Osteoblast (primary cell): ENCODE data around the gene PARD3. TPM values are rescaled to one million over a fixed set of nuclear protein-coding genes. Genes with fewer than 3 reads are reported as not detected.
"Not testable (repeated sequence)": the region's sequence is repeated elsewhere in the genome, so short reads cannot be mapped to it uniquely, and the experiment has no call there.

ENCODE experiments used
- DNase-seq: peaks from one replicate; pipeline ENCODE4 v3.0.0; 2011; ENCODE audit warnings: low spot score, mixed read lengths; ENCODE audit not compliant: insufficient read length; ENCODE audit errors: missing footprints
- H2AFZ ChIP-seq: 2 replicates; pipeline ENCODE4 v1.6.0; 2011; ENCODE audit warnings: mild to moderate bottlenecking, low read length
- H3K27ac ChIP-seq: 2 replicates; pipeline ENCODE4 v1.5.1; 2011; ENCODE audit warnings: mild to moderate bottlenecking, low read depth, low read length, moderate library complexity
- H3K27me3 ChIP-seq: 2 replicates; pipeline ENCODE4 v1.6.0; 2012; ENCODE audit warnings: mild to moderate bottlenecking, control low read depth, inconsistent platforms, low read length, moderate library complexity; ENCODE audit not compliant: insufficient read depth
- H3K36me3 ChIP-seq: 2 replicates; pipeline ENCODE4 v1.5.1; 2011; ENCODE audit warnings: mild to moderate bottlenecking, low read length, control low read depth, moderate library complexity; ENCODE audit not compliant: insufficient read depth
- H3K4me1 ChIP-seq: 2 replicates; pipeline ENCODE4 v1.5.1; 2011; ENCODE audit warnings: mild to moderate bottlenecking, low read length, control low read depth, moderate library complexity; ENCODE audit not compliant: insufficient read depth
- H3K4me2 ChIP-seq: 2 replicates; pipeline ENCODE4 v1.6.0; 2011; ENCODE audit warnings: mild to moderate bottlenecking, low read length; ENCODE audit not compliant: insufficient read depth
- H3K4me3 ChIP-seq: fragments of 200-600 bp; sonication (generic); 3 replicates; pipeline ENCODE4 v1.5.1; 2012; ENCODE audit warnings: mild to moderate bottlenecking, low read length, inconsistent platforms; ENCODE audit not compliant: insufficient read depth
- H3K79me2 ChIP-seq: 2 replicates; pipeline ENCODE4 v1.6.0; 2012; ENCODE audit warnings: mild to moderate bottlenecking, low read length, control low read depth, inconsistent platforms; ENCODE audit not compliant: insufficient read depth
- H3K9me3 ChIP-seq: 2 replicates; pipeline ENCODE4 v1.5.1; 2011; ENCODE audit warnings: low read depth, low read length, control low read depth
- H4K20me1 ChIP-seq: 2 replicates; pipeline ENCODE4 v1.6.0; 2012; ENCODE audit warnings: mild to moderate bottlenecking, low read length, control low read depth; ENCODE audit not compliant: insufficient read depth
- total RNA-seq: library from RNA; depleted of rRNA; stranded (reverse); fragments of >200 nt; gene quantifications from 2 replicates; pipeline ENCODE4 v1.2.3, GENCODE V29; 2012
- TF ChIP-seq, protein P1 (sequence below): IDR thresholded peaks from 2 replicates; pipeline ENCODE4 v1.5.1; 2011; ENCODE audit warnings: mild to moderate bottlenecking, low read depth, low read length, moderate library complexity; ENCODE audit errors: extremely low read depth

PARD3 gene
- total RNA-seq, 1 donor: 71.7 TPM

DNA sequence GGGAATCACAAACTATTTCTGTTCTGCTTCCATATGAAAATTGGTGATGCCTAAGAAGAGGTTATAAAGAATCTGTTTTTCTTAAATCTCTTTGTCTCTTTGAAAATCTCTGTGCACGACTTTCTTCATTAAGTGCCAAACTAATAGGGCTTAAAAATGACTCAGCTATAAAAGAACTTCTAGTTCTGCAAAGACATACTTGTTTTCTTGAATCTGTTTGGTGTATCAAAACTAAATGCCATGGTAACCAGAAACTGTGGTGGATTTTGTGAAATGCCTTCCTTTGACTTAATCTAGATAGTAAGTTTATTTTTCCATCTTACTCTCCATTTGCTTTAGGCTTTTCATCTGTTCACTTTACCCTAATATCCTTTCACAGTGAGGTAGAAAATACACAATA lies 417.8 kb downstream of the PARD3 start:
- H3K27ac ChIP-seq: no peak overlapping the region
- H3K27me3 ChIP-seq: no peaks in the 10 kb centered on the region
- no peaks in the 10 kb centered on the region for H3K79me2 ChIP-seq
- H2AFZ ChIP-seq: no peak overlapping the region
- H3K4me3 ChIP-seq: no peak overlapping the region
- no peak overlapping the region for H3K4me2 ChIP-seq
- TF ChIP-seq, protein P1, sequence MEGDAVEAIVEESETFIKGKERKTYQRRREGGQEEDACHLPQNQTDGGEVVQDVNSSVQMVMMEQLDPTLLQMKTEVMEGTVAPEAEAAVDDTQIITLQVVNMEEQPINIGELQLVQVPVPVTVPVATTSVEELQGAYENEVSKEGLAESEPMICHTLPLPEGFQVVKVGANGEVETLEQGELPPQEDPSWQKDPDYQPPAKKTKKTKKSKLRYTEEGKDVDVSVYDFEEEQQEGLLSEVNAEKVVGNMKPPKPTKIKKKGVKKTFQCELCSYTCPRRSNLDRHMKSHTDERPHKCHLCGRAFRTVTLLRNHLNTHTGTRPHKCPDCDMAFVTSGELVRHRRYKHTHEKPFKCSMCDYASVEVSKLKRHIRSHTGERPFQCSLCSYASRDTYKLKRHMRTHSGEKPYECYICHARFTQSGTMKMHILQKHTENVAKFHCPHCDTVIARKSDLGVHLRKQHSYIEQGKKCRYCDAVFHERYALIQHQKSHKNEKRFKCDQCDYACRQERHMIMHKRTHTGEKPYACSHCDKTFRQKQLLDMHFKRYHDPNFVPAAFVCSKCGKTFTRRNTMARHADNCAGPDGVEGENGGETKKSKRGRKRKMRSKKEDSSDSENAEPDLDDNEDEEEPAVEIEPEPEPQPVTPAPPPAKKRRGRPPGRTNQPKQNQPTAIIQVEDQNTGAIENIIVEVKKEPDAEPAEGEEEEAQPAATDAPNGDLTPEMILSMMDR: no peak
- H3K36me3 ChIP-seq: no peaks in the 10 kb centered on the region
- H3K9me3 ChIP-seq: no peaks in the 10 kb centered on the region
- peak; percentile 21 for DNase-seq
- no peaks in the 10 kb centered on the region for H3K4me1 ChIP-seq
- H4K20me1 ChIP-seq: no peaks in the 10 kb centered on the region

DNA sequence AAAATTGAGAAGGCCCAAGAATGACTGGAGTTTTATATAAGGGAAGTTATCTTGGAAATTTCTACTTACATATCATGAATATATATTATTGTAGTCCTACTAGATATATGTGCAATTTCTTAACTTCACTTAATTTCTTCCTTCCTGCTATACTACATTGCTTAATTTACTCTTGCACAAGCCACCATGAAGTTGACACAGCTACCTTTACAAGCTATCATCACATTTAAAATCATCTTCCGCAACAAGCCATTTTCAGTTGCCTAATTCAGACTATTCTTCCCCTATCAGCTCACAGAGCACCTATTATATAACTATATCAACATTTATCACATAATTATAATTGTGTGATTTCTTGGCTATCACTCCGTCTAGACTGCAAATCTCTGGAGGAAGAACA lies 418.4 kb downstream of the PARD3 start:
- no peaks in the 10 kb centered on the region for H3K27me3 ChIP-seq
- H3K79me2 ChIP-seq: no peaks in the 10 kb centered on the region
- no peak overlapping the region for H3K27ac ChIP-seq
- no peak overlapping the region for H2AFZ ChIP-seq
- TF ChIP-seq, protein P1: no peak
- no peaks in the 10 kb centered on the region for H3K4me1 ChIP-seq
- no peaks in the 10 kb centered on the region for H4K20me1 ChIP-seq
- DNase-seq: no peak
- no peaks in the 10 kb centered on the region for H3K9me3 ChIP-seq
- no peaks in the 10 kb centered on the region for H3K36me3 ChIP-seq
- no peak overlapping the region for H3K4me3 ChIP-seq
- no peak overlapping the region for H3K4me2 ChIP-seq

DNA sequence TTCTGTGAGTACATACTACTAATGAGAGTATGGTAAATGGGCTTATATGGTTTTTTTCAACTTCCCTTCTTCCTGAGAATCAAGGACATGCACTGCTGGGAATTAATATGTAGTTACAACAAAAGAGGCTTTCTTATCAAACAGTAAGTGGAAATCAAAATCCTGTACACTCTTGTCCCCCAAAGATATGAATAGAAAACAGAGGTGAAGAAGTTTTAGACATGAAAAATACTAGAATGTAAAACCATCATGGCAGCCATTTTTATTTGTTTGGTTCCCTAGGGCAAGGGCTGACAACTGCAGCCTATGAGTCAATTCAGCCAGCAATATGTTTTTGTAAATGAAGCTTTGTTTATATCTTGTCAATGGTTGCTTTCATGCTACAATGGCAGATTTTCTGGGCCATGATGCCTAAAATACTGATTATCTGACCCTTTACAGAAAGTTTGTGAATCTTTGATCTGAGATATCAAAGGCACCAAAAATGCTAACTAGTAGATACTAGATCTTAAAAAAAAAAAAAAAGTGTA lies 422.4 kb downstream of the PARD3 start:
- H3K79me2 ChIP-seq: no peaks in the 10 kb centered on the region
- no peak overlapping the region for H3K4me3 ChIP-seq
- no peak for DNase-seq
- H4K20me1 ChIP-seq: no peaks in the 10 kb centered on the region
- H3K4me1 ChIP-seq: no peaks in the 10 kb centered on the region
- no peak overlapping the region for H3K27ac ChIP-seq
- H3K36me3 ChIP-seq: no peaks in the 10 kb centered on the region
- H2AFZ ChIP-seq: no peak overlapping the region
- TF ChIP-seq, protein P1: no peak
- no peak overlapping the region for H3K4me2 ChIP-seq
- no peaks in the 10 kb centered on the region for H3K27me3 ChIP-seq
- no peaks in the 10 kb centered on the region for H3K9me3 ChIP-seq

DNA sequence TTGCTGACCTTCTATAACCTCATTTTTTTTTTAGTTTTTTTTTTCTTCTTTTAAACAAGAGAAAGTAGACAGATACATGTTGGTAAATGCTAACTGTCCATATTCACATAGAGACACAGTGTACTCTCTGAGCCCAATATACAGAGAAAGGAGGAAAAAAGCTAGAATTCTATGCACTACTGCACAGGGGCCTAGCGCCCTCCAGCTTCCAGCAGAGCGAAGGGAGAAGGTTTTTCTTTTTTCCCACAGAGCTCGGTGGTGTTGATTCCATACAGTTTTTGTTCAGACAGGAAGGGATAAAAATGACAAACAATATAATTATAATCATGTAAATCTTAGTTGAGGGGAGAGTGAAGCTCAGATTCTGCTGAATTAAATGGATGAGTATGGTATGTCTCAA lies 423.9 kb downstream of the PARD3 start:
- not testable (repeated sequence) for H3K27ac ChIP-seq, H3K4me1 ChIP-seq, H3K4me2 ChIP-seq, H3K36me3 ChIP-seq, H2AFZ ChIP-seq, H3K27me3 ChIP-seq, H3K9me3 ChIP-seq, H3K4me3 ChIP-seq, H3K79me2 ChIP-seq, DNase-seq, H4K20me1 ChIP-seq
- TF ChIP-seq, protein P1: peak; percentile 45
